ENCODE measurements around the gene HIVEP3. TPM values are rescaled to one million over a fixed set of nuclear protein-coding genes. Genes with fewer than 3 reads are reported as not detected.

HIVEP3 gene
- total RNA-seq, 5 donors from 2014 or later (not counting 1 experiment from before 2014, with no cell fraction given): 7.0 to 15.3 (median 8.8) TPM

DNA sequence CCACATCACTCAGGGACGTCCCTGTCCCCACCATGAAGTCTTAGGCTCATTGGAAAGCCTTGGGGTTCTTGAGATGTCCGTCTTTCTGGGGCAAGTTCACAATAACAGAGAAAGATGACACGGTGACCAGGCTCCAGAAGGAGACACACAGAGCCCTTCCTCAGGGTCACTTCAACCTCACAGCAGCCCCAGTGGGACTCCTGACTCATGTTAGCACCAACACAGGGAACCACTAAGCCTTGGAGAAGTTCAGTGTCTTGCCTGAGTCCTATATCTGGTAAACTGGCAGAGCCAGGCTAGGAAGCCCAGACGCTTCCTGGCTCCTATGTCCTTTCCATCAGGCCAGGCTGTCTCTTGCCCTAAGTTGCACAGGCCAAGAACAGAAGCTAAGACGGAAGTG is 199.1 kb downstream of the HIVEP3 start:
- Histone ChIP-seq H3K27me3 (replicated peaks in 1 of 2; ENCODE audit: control insufficient read depth in 2 of 2, extremely low read depth in 1 of 2, insufficient read depth in 2 of 2, low read length in 1 of 2) (peaks cover 0 to 2% of the 10 kb centered on the region in 2 experiments), H3K9me3 (no peaks in the 10 kb centered on the region), H3K36me3 (ENCODE audit: control insufficient read depth in 2 of 2, extremely low read depth in 1 of 2, insufficient read depth in 1 of 2, low read length in 1 of 2) (no peaks in the 10 kb centered on the region), H3K4me3 (ENCODE audit: control insufficient read depth in 1 of 2, extremely low read depth in 1 of 2, low read length in 1 of 2) (no peak overlapping the region), H3K27ac (ENCODE audit: low read length) (no peak overlapping the region), H3K4me1 (ENCODE audit: control insufficient read depth in 1 of 2, extremely low read depth in 1 of 2, insufficient read depth in 2 of 2, low read length in 2 of 2) (peaks cover 0 to 14% of the 10 kb centered on the region in 2 experiments)
- Mint-ChIP-seq H3K4me1 (peaks cover 14 to 35% (median 27%) of the 10 kb centered on the region in 3 donors), H3K27me3 (no peaks in the 10 kb centered on the region), H3K27ac (no peak overlapping the region), H3K4me3 (no peak overlapping the region), H3K9me3 (no peaks in the 10 kb centered on the region), H3K36me3 (no peaks in the 10 kb centered on the region)
- no peak for ATAC-seq (replicated peaks in 1 of 4)
- ChIA-PET POLR2A (no interaction called here), CTCF (no interaction called here)
- WGBS (ENCODE audit: insufficient coverage): 91% methylated on average over 4 of the region's 5 CpGs
- no peak for DNase-seq

DNA sequence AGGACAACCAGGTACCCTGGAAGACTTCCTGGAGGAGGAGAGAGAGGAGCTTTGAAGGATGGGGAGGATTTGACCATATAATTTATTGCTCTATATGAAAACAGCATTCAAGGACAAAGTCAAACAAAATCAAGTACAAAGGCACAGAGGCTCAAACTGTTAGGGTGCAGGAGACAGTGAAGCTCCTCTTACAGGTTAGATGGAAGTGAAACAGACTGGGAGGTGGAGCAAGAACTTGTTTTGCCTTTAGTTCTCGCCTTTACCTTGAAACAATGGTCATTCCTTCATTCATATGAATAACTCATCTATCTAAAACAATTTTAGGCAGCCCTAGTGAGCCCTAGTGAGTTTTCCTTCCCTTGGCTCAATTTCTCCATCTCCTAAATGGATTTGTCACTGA is 199.6 kb downstream of the HIVEP3 start:
- Mint-ChIP-seq H3K4me1 (peaks cover 14 to 35% (median 27%) of the 10 kb centered on the region in 3 donors), H3K36me3 (no peaks in the 10 kb centered on the region), H3K4me3 (no peak overlapping the region), H3K9me3 (no peaks in the 10 kb centered on the region), H3K27ac (no peak overlapping the region), H3K27me3 (no peaks in the 10 kb centered on the region)
- WGBS (ENCODE audit: insufficient coverage): no CpG with 5 or more reads among the region's 1 CpG
- DNase-seq (no peak), ATAC-seq (replicated peaks in 1 of 4) (no peak)
- H3K36me3 ChIP-seq (ENCODE audit: control insufficient read depth in 2 of 2, extremely low read depth in 1 of 2, insufficient read depth in 1 of 2, low read length in 1 of 2): no peaks in the 10 kb centered on the region
- H3K27ac ChIP-seq (ENCODE audit: low read length): no peak overlapping the region
- H3K27me3 ChIP-seq (replicated peaks in 1 of 2; ENCODE audit: control insufficient read depth in 2 of 2, extremely low read depth in 1 of 2, insufficient read depth in 2 of 2, low read length in 1 of 2): peaks cover 0 to 2% of the 10 kb centered on the region in 2 experiments
- CTCF ChIA-PET: no interaction called here
- H3K4me1 ChIP-seq (ENCODE audit: control insufficient read depth in 1 of 2, extremely low read depth in 1 of 2, insufficient read depth in 2 of 2, low read length in 2 of 2): peaks cover 0 to 14% of the 10 kb centered on the region in 2 experiments
- H3K4me3 ChIP-seq (ENCODE audit: control insufficient read depth in 1 of 2, extremely low read depth in 1 of 2, low read length in 1 of 2): no peak overlapping the region
- no peaks in the 10 kb centered on the region for H3K9me3 ChIP-seq
- POLR2A ChIA-PET: no interaction called here

DNA sequence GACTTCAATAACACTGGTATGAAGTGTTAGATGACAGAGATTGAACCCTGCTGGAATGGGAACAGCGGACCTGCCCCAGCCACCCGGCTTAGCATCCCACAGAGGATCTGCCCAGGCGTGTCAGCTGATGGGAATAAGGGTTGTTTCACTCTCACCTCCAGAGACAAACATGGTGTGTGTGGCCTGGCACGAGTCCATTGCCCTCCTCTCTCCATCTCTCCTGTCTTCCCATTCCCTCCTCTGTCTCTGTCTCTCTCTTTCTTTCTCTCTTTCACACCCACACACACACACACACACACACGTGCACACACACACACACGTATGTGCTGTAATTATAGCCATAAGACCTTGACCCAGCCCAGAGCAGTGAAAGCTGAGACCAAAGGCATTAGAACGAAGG is 200.2 kb downstream of the HIVEP3 start:
- ATAC-seq (replicated peaks in 1 of 4) (no peak), DNase-seq (no peak)
- H3K4me1 ChIP-seq (ENCODE audit: control insufficient read depth in 1 of 2, extremely low read depth in 1 of 2, insufficient read depth in 2 of 2, low read length in 2 of 2): peaks cover 0 to 14% of the 10 kb centered on the region in 2 experiments
- Mint-ChIP-seq H3K36me3 (no peaks in the 10 kb centered on the region), H3K4me3 (no peak overlapping the region), H3K4me1 (peaks cover 14 to 33% (median 27%) of the 10 kb centered on the region in 3 donors), H3K9me3 (no peaks in the 10 kb centered on the region), H3K27ac (no peak overlapping the region), H3K27me3 (no peaks in the 10 kb centered on the region)
- peaks cover 0 to 2% of the 10 kb centered on the region in 2 experiments for H3K27me3 ChIP-seq (replicated peaks in 1 of 2; ENCODE audit: control insufficient read depth in 2 of 2, extremely low read depth in 1 of 2, insufficient read depth in 2 of 2, low read length in 1 of 2)
- WGBS (ENCODE audit: insufficient coverage): 89% methylated on average over 3 of the region's 7 CpGs
- H3K36me3 ChIP-seq (ENCODE audit: control insufficient read depth in 2 of 2, extremely low read depth in 1 of 2, insufficient read depth in 1 of 2, low read length in 1 of 2): no peaks in the 10 kb centered on the region
- CTCF ChIA-PET: no interaction called here
- H3K4me3 ChIP-seq (ENCODE audit: control insufficient read depth in 1 of 2, extremely low read depth in 1 of 2, low read length in 1 of 2): no peak overlapping the region
- no peak overlapping the region for H3K27ac ChIP-seq (ENCODE audit: low read length)
- POLR2A ChIA-PET: no interaction called here
- no peaks in the 10 kb centered on the region for H3K9me3 ChIP-seq

- POLR2A ChIA-PET: no interaction called here
- 87% methylated on average over 7 of the region's 12 CpGs for WGBS (ENCODE audit: insufficient coverage)
- CTCF ChIA-PET: no interaction called here
- Histone ChIP-seq H3K36me3 (ENCODE audit: control insufficient read depth in 2 of 2, extremely low read depth in 1 of 2, insufficient read depth in 1 of 2, low read length in 1 of 2) (no peaks in the 10 kb centered on the region), H3K27ac (ENCODE audit: low read length) (no peak overlapping the region), H3K4me1 (ENCODE audit: control insufficient read depth in 1 of 2, extremely low read depth in 1 of 2, insufficient read depth in 2 of 2, low read length in 2 of 2) (peaks cover 0 to 7% of the 10 kb centered on the region in 2 experiments), H3K27me3 (replicated peaks in 1 of 2; ENCODE audit: control insufficient read depth in 2 of 2, extremely low read depth in 1 of 2, insufficient read depth in 2 of 2, low read length in 1 of 2) (peaks cover 0 to 2% of the 10 kb centered on the region in 2 experiments), H3K4me3 (ENCODE audit: control insufficient read depth in 1 of 2, extremely low read depth in 1 of 2, low read length in 1 of 2) (no peak overlapping the region), H3K9me3 (no peaks in the 10 kb centered on the region)
- Mint-ChIP-seq H3K9me3 (no peaks in the 10 kb centered on the region), H3K27ac (no peak overlapping the region), H3K4me1 (peaks cover 10 to 22% (median 16%) of the 10 kb centered on the region in 3 donors), H3K36me3 (no peaks in the 10 kb centered on the region), H3K4me3 (no peak overlapping the region), H3K27me3 (no peaks in the 10 kb centered on the region)
- no peak for ATAC-seq (replicated peaks in 1 of 4)
- DNase-seq: no peak
Measured at GRCh38 chr1:41716188-41717130, 202.3 kb downstream of the HIVEP3 start.

DNA sequence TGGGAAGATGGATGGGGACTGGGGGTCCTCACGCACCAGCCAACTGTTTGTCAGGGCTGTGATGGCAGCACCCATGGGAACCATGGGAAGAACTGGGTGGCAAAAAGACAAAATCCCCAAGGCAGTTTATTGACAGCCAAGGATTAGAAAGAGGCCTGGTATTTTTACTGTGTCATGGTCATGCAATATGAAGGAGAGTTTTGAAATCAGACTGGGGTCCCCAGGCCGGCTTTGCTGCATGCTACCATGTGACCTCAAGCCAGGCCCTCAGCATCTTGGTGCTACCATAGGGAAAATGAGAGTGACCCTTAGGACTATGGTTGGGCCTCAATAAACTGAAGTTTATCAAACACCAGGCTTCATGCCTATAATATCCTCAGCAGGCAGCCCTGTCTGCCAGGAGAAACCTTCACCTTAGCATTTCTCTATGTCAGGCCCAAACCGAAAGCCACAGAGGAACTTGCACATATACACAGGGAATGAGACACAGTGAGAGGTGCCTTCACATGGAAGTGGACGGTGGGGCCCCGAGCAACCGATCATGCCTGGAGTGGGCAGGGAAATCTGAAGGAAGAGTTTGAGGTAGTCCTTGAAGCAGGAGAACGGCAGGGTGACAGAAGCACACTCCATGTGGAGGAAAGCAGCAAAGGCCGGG is 203.2 kb downstream of the HIVEP3 start:
- CTCF ChIA-PET: no interaction called here
- no peaks in the 10 kb centered on the region for H3K27me3 Mint-ChIP-seq
- DNase-seq: no peak
- H3K9me3 ChIP-seq: no peaks in the 10 kb centered on the region
- peaks cover under 1 to 14% (median 7%) of the 10 kb centered on the region in 3 donors for H3K4me1 Mint-ChIP-seq
- no peaks in the 10 kb centered on the region for H3K36me3 Mint-ChIP-seq
- H3K4me1 ChIP-seq (ENCODE audit: control insufficient read depth in 1 of 2, extremely low read depth in 1 of 2, insufficient read depth in 2 of 2, low read length in 2 of 2): no peaks in the 10 kb centered on the region
- no peak overlapping the region for H3K27ac ChIP-seq (ENCODE audit: low read length)
- no peak overlapping the region for H3K4me3 Mint-ChIP-seq
- no peak overlapping the region for H3K4me3 ChIP-seq (ENCODE audit: control insufficient read depth in 1 of 2, extremely low read depth in 1 of 2, low read length in 1 of 2)
- WGBS (ENCODE audit: insufficient coverage): 100% methylated on average over 8 of the region's 8 CpGs
- no peak overlapping the region for H3K27ac Mint-ChIP-seq
- no peak for ATAC-seq (replicated peaks in 1 of 4)
- POLR2A ChIA-PET: no interaction called here
- H3K27me3 ChIP-seq (replicated peaks in 1 of 2; ENCODE audit: control insufficient read depth in 2 of 2, extremely low read depth in 1 of 2, insufficient read depth in 2 of 2, low read length in 1 of 2): peaks cover 0 to 2% of the 10 kb centered on the region in 2 experiments
- H3K36me3 ChIP-seq (ENCODE audit: control insufficient read depth in 2 of 2, extremely low read depth in 1 of 2, insufficient read depth in 1 of 2, low read length in 1 of 2): no peaks in the 10 kb centered on the region
- no peaks in the 10 kb centered on the region for H3K9me3 Mint-ChIP-seq

DNA sequence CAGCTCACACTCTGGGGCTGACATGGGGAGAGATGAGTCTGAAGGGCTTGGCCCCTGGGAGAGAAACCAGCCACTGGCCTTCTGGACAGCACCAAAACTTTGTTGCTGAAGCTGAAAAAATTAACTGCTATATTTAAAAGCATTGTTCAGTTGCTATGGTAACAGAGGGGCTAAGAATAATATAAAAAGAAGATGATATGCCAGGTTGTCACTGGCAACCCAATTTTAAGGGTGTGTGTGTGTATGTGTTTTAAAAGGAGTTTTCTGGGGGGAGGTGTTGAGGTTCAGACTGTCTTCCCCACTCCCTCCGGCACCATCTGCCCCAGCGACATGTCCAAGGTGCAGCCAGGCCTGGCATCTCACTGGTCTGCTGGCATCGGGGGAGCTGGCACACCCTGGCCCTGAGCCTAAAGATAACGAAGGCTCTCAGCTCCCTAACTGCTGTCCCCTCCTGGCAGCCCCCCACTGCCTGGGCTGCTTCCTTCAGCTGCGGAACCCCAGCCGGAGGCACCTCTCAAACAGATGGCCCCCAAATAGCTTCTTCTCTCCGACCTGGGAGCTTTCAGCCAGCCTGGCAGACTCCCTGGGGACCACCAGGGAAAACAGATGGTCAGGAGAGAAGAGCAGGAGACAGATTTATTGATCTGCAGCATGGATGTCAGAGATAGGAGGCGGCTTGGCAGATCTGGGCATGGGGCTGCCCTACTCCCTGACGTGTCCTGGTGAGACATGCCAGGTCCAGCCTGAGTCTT is 203.9 kb downstream of the HIVEP3 start:
- H3K9me3 ChIP-seq: no peaks in the 10 kb centered on the region
- no peaks in the 10 kb centered on the region for H3K36me3 ChIP-seq (ENCODE audit: control insufficient read depth in 2 of 2, extremely low read depth in 1 of 2, insufficient read depth in 1 of 2, low read length in 1 of 2)
- ChIA-PET POLR2A (no interaction called here), CTCF (no interaction called here)
- no peak overlapping the region for H3K4me3 ChIP-seq (ENCODE audit: control insufficient read depth in 1 of 2, extremely low read depth in 1 of 2, low read length in 1 of 2)
- Mint-ChIP-seq H3K27ac (no peak overlapping the region), H3K27me3 (no peaks in the 10 kb centered on the region), H3K36me3 (no peaks in the 10 kb centered on the region), H3K4me3 (no peak overlapping the region), H3K4me1 (peaks cover 0 to 8% (median 3%) of the 10 kb centered on the region in 3 donors), H3K9me3 (no peaks in the 10 kb centered on the region)
- no peaks in the 10 kb centered on the region for H3K4me1 ChIP-seq (ENCODE audit: control insufficient read depth in 1 of 2, extremely low read depth in 1 of 2, insufficient read depth in 2 of 2, low read length in 2 of 2)
- peaks cover 0 to 2% of the 10 kb centered on the region in 2 experiments for H3K27me3 ChIP-seq (replicated peaks in 1 of 2; ENCODE audit: control insufficient read depth in 2 of 2, extremely low read depth in 1 of 2, insufficient read depth in 2 of 2, low read length in 1 of 2)
- WGBS (ENCODE audit: insufficient coverage): 95% methylated on average over 5 of the region's 9 CpGs
- ATAC-seq (replicated peaks in 1 of 4): no peak
- DNase-seq: no peak
- H3K27ac ChIP-seq (ENCODE audit: low read length): no peak overlapping the region

All from T-cell (primary cell).